ENCODE measurements around the gene CCDC85B. TPM values are rescaled to one million over a fixed set of nuclear protein-coding genes. Genes with fewer than 3 reads are reported as not detected.

Gene CCDC85B
- total RNA-seq, 1 donor from 2014 or later = 36.4 TPM

GRCh38 chr11:65931773-65932557 is 41.5 kb downstream of the CCDC85B start:
- no peaks in the 10 kb centered on the region for H3K27me3 ChIP-seq
- DNase-seq (no peak), ATAC-seq (no peak)
- no peak overlapping the region for H3K27ac ChIP-seq
- intact Hi-C loops (cut with DNase I) = no loop called here
- no peak for TF ChIP-seq CTCF (IDR thresholded peaks at IDR 0.05)
- H3K4me3 ChIP-seq = no peak overlapping the region
- H3K4me1 ChIP-seq = no peaks in the 10 kb centered on the region
- no peaks in the 10 kb centered on the region for H3K9me3 ChIP-seq
- no peaks in the 10 kb centered on the region for H3K36me3 ChIP-seq

GRCh38 chr11:65932558-65932919 is 42.1 kb downstream of the CCDC85B start:
- no peaks in the 10 kb centered on the region for H3K36me3 ChIP-seq
- no peak overlapping the region for H3K4me3 ChIP-seq
- no peak for ATAC-seq
- intact Hi-C loops (cut with DNase I) = no loop called here
- no peak for DNase-seq
- H3K27me3 ChIP-seq = no peaks in the 10 kb centered on the region
- no peak for TF ChIP-seq CTCF (IDR thresholded peaks at IDR 0.05)
- no peak overlapping the region for H3K27ac ChIP-seq
- H3K4me1 ChIP-seq = no peaks in the 10 kb centered on the region
- H3K9me3 ChIP-seq = no peaks in the 10 kb centered on the region

GRCh38 chr11:65934014-65934413 is 43.5 kb downstream of the CCDC85B start:
- Histone ChIP-seq H3K4me1 (no peaks in the 10 kb centered on the region), H3K9me3 (no peaks in the 10 kb centered on the region), H3K27me3 (no peaks in the 10 kb centered on the region), H3K27ac (no peak overlapping the region), H3K36me3 (no peaks in the 10 kb centered on the region), H3K4me3 (no peak overlapping the region)
- ATAC-seq (no peak), DNase-seq (no peak)
- no peak for TF ChIP-seq CTCF (IDR thresholded peaks at IDR 0.05)
- intact Hi-C loops (cut with DNase I) = no loop called here

GRCh38 chr11:65937766-65938165 is 47.3 kb downstream of the CCDC85B start:
- TF ChIP-seq CTCF (IDR thresholded peaks at IDR 0.05) = no peak
- intact Hi-C loops (cut with DNase I) = no loop called here

More at GRCh38 chr11:65937766-65938165, 47.3 kb downstream of the CCDC85B start:
- H3K4me3 ChIP-seq = no peak overlapping the region
- no peaks in the 10 kb centered on the region for H3K36me3 ChIP-seq
- H3K27ac ChIP-seq = no peak overlapping the region
- H3K4me1 ChIP-seq = no peaks in the 10 kb centered on the region
- no peaks in the 10 kb centered on the region for H3K9me3 ChIP-seq
- no peaks in the 10 kb centered on the region for H3K27me3 ChIP-seq
- DNase-seq = no peak
- ATAC-seq = no peak

Other genes starting within 250 kb of the CCDC85B start
- gene RELA, start 227.8 kb upstream of the CCDC85B start, total RNA-seq = 68.2 TPM
- gene KAT5, start 178.4 kb upstream of the CCDC85B start, total RNA-seq = 77.5 TPM
- 42.5 TPM for gene RNASEH2C, start 169.9 kb upstream of the CCDC85B start, total RNA-seq
- gene AP5B1, start 109.7 kb upstream of the CCDC85B start, total RNA-seq = 35.6 TPM
- 2.7 TPM for gene OVOL1, start 103.6 kb upstream of the CCDC85B start, total RNA-seq
- not detected for gene SNX32, start 56.7 kb upstream of the CCDC85B start, total RNA-seq
- 608 TPM for gene CFL1, start 32.5 kb upstream of the CCDC85B start, total RNA-seq
- gene MUS81, start 30.2 kb upstream of the CCDC85B start, total RNA-seq = 49.4 TPM
- 62.0 TPM for gene EFEMP2, start 17.9 kb upstream of the CCDC85B start, total RNA-seq
- gene CTSW, start 10.8 kb upstream of the CCDC85B start, total RNA-seq = 17.2 TPM
- 35.5 TPM for gene FIBP, start 2.2 kb upstream of the CCDC85B start, total RNA-seq
- gene FOSL1, start 9.7 kb downstream of the CCDC85B start, total RNA-seq = 3.9 TPM
- gene C11orf68, start 28.4 kb downstream of the CCDC85B start, total RNA-seq = 34.7 TPM
- gene DRAP1, start 28.8 kb downstream of the CCDC85B start, total RNA-seq = 62.8 TPM
- not detected for gene TSGA10IP, start 54.8 kb downstream of the CCDC85B start, total RNA-seq
- gene SART1, start 71.1 kb downstream of the CCDC85B start, total RNA-seq = 53.3 TPM
- gene EIF1AD, start 111.5 kb downstream of the CCDC85B start, total RNA-seq = 32.6 TPM
- gene BANF1, start 111.8 kb downstream of the CCDC85B start, total RNA-seq = 167 TPM
- 23.7 TPM for gene CST6, start 121.3 kb downstream of the CCDC85B start, total RNA-seq
- gene CATSPER1, start 135.8 kb downstream of the CCDC85B start, total RNA-seq = 3.4 TPM
- not detected for gene GAL3ST3, start 158.5 kb downstream of the CCDC85B start, total RNA-seq
- 149 TPM for gene SF3B2, start 161.7 kb downstream of the CCDC85B start, total RNA-seq
- 55.9 TPM for gene PACS1, start 179.6 kb downstream of the CCDC85B start, total RNA-seq